Activated naive CD4-positive, alpha-beta T cell (primary cell): ENCODE data around the gene SLC12A8.
A peak's percentile ranks its signal among the peaks of the same experiment; 100 is the strongest.

Source experiments
- DNase-seq, 4 experiments: peaks; one replicate each; lab custom pipeline; 2025; lab: John Stamatoyannopoulos, UW

The SLC12A8 gene

GRCh38 chr3:125073390-125073905 lies 139.1 kb downstream of the SLC12A8 start:
- DNase-seq: no peak

GRCh38 chr3:125072749-125073389 lies 139.7 kb downstream of the SLC12A8 start:
- no peak for DNase-seq

DNA sequence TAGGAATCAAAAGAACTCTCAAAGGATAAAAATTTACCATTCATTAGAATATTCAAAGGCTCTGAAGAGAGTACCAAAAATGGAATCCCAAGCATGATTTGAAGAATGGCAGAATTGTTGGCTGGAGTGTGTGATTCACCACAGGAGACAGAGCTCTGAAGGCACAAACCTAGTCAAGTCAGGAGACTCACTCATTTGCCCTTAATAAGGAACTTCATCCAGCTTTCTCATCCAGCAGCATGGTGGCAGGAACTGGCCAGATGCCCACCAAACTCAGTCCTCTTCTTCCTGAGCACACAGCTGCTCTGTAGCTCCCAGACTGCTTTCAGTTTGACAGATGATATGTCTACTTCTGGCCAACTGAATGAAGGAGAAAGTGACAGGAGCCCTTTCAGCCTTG lies 140.2 kb downstream of the SLC12A8 start:
- DNase-seq: no peak

GRCh38 chr3:125069968-125070745 lies 142.4 kb downstream of the SLC12A8 start:
- DNase-seq: no peak

DNA sequence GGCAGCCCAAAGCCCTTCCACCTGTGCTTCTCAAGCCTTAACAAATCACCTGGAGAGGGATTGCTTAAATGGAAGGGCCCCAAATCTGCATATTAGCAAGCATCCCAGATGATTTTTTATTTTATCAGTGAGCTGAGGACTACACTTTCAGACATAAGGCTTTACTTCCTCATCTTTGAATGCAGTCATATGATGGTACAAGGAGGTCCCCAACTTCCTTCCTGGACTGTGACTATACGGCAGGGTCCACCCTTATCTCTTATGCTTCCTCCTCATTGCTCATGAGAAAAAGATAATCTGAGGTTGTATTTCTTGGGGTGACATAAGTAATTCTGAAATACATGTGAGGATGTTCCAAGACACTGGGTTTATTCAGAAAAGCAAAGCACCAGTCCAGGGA lies 143.1 kb downstream of the SLC12A8 start:
- DNase-seq: no peak

GRCh38 chr3:125068265-125068664 lies 144.3 kb downstream of the SLC12A8 start:
- no peak for DNase-seq

DNA sequence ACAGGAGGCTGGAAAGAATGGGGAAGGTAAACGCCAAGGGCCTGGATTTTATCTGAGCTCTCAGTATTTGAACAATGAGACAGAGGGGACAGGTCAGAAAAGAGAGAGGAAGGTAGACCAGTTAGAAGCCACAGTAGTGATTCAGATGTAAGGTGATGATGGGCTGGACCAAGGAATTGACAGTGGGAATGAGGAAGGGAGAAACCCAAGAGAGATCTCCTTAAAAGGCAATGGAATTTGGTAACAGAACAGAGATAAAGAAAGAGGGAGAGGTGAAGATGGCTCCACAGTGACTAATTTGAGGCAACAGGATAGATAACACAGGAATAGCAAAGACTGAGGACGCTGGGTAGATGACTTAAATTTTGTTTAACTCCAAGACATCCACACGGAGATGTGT lies 145.3 kb downstream of the SLC12A8 start:
- DNase-seq: no peak

- no peak for DNase-seq
These were observed 149.5 kb downstream of the SLC12A8 start for GRCh38 chr3:125062904-125063618.

- no peak for DNase-seq
These were observed 150.9 kb downstream of the SLC12A8 start for GRCh38 chr3:125061646-125062045.

DNA sequence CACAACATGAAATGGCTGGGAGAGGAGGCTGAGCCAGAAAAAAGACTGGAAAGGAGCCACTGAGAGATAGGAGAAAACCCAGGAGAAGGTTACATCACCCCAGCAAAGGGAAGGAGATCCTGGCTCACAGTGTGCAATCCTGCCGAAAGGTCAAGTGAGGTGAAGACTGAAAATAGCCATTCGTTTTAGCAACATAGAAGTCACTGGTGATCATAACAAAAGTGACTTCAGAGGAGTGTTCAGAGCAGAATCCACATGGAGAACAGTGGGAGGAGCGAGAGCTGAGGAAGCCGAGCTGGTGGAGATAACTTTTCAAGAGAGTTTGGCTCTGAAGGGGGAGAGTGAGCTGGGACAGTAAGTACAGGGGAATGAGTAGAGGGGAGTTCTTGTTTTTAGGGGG lies 151.4 kb downstream of the SLC12A8 start:
- DNase-seq: no peak

- DNase-seq: no peak
These were observed 152.9 kb downstream of the SLC12A8 start for GRCh38 chr3:125059488-125060245.

GRCh38 chr3:125058959-125059358 lies 153.6 kb downstream of the SLC12A8 start:
- DNase-seq: no peak

GRCh38 chr3:125058529-125058928 lies 154.0 kb downstream of the SLC12A8 start:
- no peak for DNase-seq

DNA sequence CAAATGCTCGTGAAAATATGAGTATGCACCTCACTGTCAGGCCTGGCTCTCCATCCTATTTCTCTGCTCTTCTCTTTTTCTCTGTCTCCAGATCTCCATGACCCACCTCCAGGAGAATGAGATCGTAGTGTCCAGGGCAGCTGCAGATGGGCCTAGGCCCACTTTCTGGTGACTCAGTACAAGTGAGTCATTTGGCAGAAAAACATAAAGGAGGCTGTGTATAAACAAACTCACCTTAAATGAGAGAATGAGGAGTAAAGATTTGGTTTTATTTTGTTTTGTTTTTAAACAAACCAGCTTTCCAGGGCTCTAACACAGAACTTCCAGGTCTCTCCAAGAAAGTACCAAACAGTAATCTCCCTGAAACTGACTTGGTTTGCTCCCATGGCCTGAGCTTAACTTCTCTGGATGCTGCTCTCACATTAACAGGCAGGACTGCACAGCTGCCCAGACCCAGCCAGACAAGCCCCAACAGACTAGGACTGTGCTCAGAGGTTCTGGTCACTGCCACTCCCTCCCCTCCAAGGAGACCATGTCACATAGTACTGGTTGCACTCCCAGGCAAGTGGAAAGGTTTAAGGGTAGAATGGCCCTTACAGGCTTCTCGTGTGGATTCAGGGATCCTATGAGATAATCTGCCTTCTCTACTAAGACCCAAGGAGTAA lies 155.2 kb downstream of the SLC12A8 start:
- DNase-seq: no peak

- DNase-seq: peak; percentile 13 to 73 (median 49)
These were observed 156.4 kb downstream of the SLC12A8 start, which contains the start of gene HEG1 for GRCh38 chr3:125055913-125056745. TSS of gene HEG1 (minus strand) at chr3:125055997. CDS start at chr3:125055890, 107 bp downstream.

GRCh38 chr3:125055331-125055912 lies 157.1 kb downstream of the SLC12A8 start:
- DNase-seq: peak in 2 of 4 experiments; percentile 2 to 11

GRCh38 chr3:125054449-125055329 lies 157.9 kb downstream of the SLC12A8 start:
- DNase-seq: no peak

GRCh38 chr3:125054062-125054448 lies 158.5 kb downstream of the SLC12A8 start:
- DNase-seq: no peak

DNA sequence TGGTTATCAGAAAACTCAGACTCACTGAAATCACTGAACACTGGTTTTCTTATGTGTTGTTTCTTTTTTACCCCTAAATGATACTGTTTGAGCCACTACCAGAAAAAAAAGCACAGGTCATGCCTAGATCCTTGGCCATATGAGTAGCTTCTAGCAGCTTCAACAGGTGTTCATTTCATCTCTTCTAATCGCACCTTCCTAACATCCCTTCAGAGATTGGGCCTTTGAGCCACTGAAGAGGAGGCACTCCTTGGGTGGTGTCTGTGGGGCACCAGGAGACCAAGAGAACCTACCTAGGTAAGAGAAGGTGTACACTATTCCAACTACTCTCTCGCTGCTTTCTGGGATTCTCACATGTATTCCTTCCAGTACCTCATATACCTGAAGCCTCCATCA lies 159.2 kb downstream of the SLC12A8 start:
- no peak for DNase-seq
